Measurements from ENCODE around the gene LIX1L.

DNA sequence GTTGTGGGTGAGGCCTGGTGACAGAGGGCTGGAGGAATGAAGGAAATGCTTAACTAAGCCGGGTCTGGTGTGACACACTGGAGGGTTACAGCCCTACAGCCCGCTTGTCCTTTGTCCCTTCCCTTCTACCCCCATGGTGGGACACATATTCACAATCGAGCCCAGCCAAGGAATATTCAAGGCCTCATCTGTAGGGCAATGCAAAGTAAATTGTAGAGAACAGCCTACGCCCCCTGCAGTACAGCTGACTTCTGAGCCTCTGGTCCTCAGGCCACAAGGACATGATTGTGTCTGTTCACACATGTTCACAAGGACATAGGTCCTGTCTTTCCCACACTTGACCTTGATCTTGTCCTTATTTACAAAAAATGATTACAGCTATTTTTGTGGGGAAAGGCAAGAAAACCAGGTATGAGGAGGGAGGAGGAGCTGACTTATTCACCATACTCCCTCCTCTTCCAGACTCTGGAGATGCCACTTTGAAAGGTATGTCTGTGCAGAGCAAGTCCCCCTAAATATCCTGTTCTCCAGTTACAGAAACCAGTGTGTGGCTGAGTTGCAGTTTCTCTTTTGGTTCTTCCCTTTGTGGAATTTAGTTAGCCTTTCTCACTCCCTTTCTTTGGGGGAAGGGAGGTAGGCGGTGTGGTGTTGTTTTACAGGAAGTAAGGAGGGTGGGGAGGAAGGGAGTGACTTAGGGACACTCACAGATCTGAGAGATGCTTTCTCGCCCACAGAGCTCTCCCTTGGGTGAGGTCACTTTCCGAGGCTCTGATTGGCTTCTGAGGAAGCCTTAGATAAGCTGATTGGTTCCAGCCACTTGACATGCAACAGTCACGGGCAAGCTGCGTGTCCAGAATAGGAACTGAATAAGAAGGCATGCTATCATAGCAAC, 21.3 kb upstream of the LIX1L start:
- TF ChIP-seq EZH2 (IDR thresholded peaks at IDR 0.05; ENCODE audit: borderline replicate concordance) (no peak), CTCF (IDR thresholded peaks at IDR 0.05; ENCODE audit: poor library complexity) (peak; percentile 26)
